Panc1 (cell line): ENCODE results near the gene ORM1.
"Not testable (repeated sequence)": the region's sequence is repeated elsewhere in the genome, so short reads cannot be mapped to it uniquely, and the experiment has no call there.

ENCODE experiments used
- CTCF ChIP-seq: fragments of 450-650 bp; IDR thresholded peaks from 2 replicates; pipeline ENCODE4 v1.5.1; 2017; ENCODE audit warnings: mild to moderate bottlenecking
- POLR2AphosphoS5 ChIP-seq: IDR thresholded peaks from 2 replicates; pipeline ENCODE4 v1.6.1; 2012; ENCODE audit warnings: mild to moderate bottlenecking, low read depth, low read length, moderate library complexity
- TCF7L2 ChIP-seq: IDR thresholded peaks from 2 replicates; pipeline ENCODE4 v1.6.1; 2011; ENCODE audit warnings: mild to moderate bottlenecking, low read depth, low read length, inconsistent platforms

DNA sequence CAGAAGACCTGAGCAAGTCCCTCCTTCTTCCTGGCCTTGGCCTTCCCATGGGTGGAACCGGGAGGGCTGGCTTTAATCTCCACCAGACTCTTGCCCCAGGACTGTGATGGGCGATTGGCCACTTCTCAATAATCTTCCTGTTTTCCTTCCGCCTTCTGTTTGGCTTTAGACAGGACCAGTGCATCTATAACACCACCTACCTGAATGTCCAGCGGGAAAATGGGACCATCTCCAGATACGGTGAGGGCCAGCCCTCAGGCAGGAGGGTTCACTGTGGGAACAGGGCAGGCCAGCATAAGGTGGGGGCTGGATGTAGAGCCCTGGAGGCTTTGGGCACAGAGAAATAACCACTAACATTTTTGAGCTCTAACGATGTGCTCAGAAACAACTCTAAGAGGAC, 951 bp downstream of the ORM1 start:
- not testable (repeated sequence) for TF ChIP-seq CTCF, TCF7L2, POLR2AphosphoS5
